ENCODE results near the gene ZMIZ1.

GRCh38 chr10:79274279-79275104 is 205.7 kb downstream of the ZMIZ1 start:
- TF ChIP-seq, protein P1, sequence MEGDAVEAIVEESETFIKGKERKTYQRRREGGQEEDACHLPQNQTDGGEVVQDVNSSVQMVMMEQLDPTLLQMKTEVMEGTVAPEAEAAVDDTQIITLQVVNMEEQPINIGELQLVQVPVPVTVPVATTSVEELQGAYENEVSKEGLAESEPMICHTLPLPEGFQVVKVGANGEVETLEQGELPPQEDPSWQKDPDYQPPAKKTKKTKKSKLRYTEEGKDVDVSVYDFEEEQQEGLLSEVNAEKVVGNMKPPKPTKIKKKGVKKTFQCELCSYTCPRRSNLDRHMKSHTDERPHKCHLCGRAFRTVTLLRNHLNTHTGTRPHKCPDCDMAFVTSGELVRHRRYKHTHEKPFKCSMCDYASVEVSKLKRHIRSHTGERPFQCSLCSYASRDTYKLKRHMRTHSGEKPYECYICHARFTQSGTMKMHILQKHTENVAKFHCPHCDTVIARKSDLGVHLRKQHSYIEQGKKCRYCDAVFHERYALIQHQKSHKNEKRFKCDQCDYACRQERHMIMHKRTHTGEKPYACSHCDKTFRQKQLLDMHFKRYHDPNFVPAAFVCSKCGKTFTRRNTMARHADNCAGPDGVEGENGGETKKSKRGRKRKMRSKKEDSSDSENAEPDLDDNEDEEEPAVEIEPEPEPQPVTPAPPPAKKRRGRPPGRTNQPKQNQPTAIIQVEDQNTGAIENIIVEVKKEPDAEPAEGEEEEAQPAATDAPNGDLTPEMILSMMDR (conservative IDR thresholded peaks at IDR 0.05): no peak
- TF ChIP-seq ZFX (IDR thresholded peaks at IDR 0.05): no peak
